Measurements from ENCODE around the gene CNIH4.

The CNIH4 gene

DNA sequence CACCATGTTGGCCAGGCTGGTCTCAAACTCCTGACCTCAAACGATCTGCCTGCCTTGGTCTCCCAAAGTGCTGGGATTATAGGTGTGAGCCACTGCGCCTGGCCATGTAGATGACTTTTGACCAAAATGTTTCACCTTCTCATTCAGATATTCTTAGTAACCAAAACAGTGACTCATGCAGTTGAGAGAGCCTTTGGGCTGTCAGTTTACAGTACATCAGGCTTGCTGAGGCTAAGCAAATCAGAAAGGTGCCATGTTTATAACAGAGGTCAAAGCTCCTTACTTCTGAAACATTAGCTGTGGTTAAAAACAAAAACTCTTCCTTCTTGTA is 21.0 kb downstream of the CNIH4 start:
- TF ChIP-seq, protein P1, sequence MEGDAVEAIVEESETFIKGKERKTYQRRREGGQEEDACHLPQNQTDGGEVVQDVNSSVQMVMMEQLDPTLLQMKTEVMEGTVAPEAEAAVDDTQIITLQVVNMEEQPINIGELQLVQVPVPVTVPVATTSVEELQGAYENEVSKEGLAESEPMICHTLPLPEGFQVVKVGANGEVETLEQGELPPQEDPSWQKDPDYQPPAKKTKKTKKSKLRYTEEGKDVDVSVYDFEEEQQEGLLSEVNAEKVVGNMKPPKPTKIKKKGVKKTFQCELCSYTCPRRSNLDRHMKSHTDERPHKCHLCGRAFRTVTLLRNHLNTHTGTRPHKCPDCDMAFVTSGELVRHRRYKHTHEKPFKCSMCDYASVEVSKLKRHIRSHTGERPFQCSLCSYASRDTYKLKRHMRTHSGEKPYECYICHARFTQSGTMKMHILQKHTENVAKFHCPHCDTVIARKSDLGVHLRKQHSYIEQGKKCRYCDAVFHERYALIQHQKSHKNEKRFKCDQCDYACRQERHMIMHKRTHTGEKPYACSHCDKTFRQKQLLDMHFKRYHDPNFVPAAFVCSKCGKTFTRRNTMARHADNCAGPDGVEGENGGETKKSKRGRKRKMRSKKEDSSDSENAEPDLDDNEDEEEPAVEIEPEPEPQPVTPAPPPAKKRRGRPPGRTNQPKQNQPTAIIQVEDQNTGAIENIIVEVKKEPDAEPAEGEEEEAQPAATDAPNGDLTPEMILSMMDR (conservative IDR thresholded peaks at IDR 0.05): no peak
- TF ChIP-seq ZFX (IDR thresholded peaks at IDR 0.05): no peak
- no peak overlapping the region for H3K27ac ChIP-seq

DNA sequence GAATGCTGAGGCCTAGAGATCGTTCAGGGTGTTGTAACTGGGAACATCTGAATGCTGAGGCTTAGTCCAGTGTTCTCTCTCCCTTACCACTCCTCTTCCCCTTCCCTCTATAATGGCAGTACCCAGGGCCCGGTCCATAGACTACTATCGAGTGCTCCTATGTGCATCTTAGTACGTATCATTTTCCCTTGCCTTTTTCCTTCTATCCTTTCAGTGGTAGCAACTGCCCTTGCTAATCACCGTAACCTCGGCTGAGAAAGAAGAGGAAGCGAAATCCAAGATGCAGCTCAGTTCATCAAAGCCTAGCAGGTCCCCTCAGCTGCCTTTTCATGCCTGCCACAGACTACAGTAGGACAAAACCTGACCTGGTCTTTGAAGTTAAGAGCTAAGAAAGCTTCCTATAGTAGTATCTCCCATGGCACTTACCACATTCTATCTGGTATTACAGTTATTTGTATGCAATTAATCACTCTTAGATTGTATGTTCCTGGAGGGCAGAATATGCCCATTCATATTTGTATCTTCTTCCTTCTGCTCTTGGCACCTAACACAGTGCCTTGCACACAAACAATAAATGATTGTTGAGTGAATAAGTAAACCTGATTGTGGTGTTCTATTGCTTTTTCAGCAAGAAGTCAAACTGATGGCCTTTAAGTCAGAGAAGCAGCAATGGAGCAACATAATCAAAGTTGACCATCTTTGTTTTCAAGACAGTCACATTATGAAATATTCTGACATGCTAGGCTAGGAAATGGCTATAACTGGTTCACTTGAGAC is 22.4 kb downstream of the CNIH4 start:
- no peak for TF ChIP-seq ZFX (IDR thresholded peaks at IDR 0.05)
- TF ChIP-seq, protein P1 (conservative IDR thresholded peaks at IDR 0.05): no peak
- no peak overlapping the region for H3K27ac ChIP-seq

GRCh38 chr1:224380003-224380402 is 23.3 kb downstream of the CNIH4 start:
- TF ChIP-seq, protein P1 (conservative IDR thresholded peaks at IDR 0.05): no peak
- TF ChIP-seq ZFX (IDR thresholded peaks at IDR 0.05): no peak
- no peak overlapping the region for H3K27ac ChIP-seq

- no peak overlapping the region for H3K27ac ChIP-seq
- TF ChIP-seq, protein P1 (conservative IDR thresholded peaks at IDR 0.05): no peak
- TF ChIP-seq ZFX (IDR thresholded peaks at IDR 0.05): no peak
These were observed 25.3 kb downstream of the CNIH4 start for GRCh38 chr1:224381880-224382548.

DNA sequence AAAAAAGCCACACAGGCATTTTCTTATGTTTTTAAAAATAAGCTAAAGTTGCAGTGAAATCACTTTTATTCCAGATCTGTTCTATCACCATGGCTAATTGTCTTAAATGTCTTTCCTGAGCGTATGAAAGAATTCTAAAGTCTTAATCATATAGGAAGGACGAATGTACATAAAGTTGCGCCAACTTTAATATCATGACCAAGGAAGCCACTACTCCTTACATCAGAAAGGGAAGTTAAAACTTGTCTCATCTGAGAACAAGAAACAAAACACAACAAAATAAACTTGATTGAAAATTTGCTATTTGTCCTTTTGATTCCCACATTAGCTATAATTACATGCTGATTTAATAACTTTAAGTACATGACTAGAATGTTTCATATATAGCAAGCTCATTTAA is 26.5 kb downstream of the CNIH4 start:
- no peak overlapping the region for H3K27ac ChIP-seq
- no peak for TF ChIP-seq ZFX (IDR thresholded peaks at IDR 0.05)
- TF ChIP-seq, protein P1 (conservative IDR thresholded peaks at IDR 0.05): no peak

DNA sequence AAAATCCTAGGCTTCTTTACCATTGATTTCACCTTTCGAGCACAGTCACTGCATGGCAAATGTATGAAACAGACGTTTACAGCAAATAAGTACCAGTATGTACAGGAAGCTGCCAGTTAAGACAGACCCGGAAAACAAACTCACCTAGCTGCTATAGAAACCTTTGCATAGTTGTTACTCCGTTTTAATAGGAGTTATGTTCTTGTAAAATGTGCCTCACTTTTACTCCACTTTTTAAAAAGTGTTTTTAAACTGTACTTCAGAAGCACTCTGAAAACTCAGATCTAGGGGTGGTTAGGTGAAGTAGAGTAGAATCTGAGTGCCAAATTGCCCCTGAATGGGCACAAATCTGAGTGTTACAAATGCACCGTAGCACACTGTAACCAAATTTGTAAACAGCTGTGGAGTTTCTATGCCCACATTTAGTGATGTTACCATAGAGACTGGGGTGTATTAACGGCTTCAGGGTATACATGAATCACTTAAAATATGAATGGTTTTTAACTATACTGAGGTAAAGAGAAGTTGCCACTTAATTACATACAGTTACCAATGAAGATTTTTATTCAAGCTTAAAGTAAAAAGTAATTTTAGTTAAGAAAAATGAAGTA is 30.7 kb downstream of the CNIH4 start:
- no peak for TF ChIP-seq ZFX (IDR thresholded peaks at IDR 0.05)
- TF ChIP-seq, protein P1 (conservative IDR thresholded peaks at IDR 0.05): no peak
- no peak overlapping the region for H3K27ac ChIP-seq

- no peak overlapping the region for H3K27ac ChIP-seq
- TF ChIP-seq, protein P1 (conservative IDR thresholded peaks at IDR 0.05): no peak
- TF ChIP-seq ZFX (IDR thresholded peaks at IDR 0.05): no peak
These were observed 31.3 kb downstream of the CNIH4 start for GRCh38 chr1:224387943-224388342.
